Measurements from ENCODE around the gene TOR1AIP1.

- TF ChIP-seq CTCF (IDR thresholded peaks at IDR 0.05) = no peak
- no peak for TF ChIP-seq POLR2A (IDR thresholded peaks at IDR 0.05)
- TF ChIP-seq EP300 (IDR thresholded peaks at IDR 0.05) = no peak
Observed at GRCh38 chr1:179935909-179936496, 53.9 kb downstream of the TOR1AIP1 start.
